Measurements from ENCODE around the gene PRPF19. TPM values are rescaled to one million over a fixed set of nuclear protein-coding genes. Genes with fewer than 3 reads are reported as not detected.

The PRPF19 gene
- total and polyA plus RNA-seq, 7 donors, result 37.1 to 92.3 (median 41.2) TPM

- Histone ChIP-seq H3K4me1 (no peaks in the 10 kb centered on the region), H3K9me3 (no peaks in the 10 kb centered on the region), H3K27ac (no peak overlapping the region), H3K4me3 (no peak overlapping the region), H3K36me3 (peaks cover 6 to 58% (median 18%) of the 10 kb centered on the region in 4 donors), H3K27me3 (no peaks in the 10 kb centered on the region)
- DNase-seq, result no peak
- no peak for TF ChIP-seq EP300 (IDR thresholded peaks at IDR 0.05)
- no peak for TF ChIP-seq POLR2A (IDR thresholded peaks at IDR 0.05)
- TF ChIP-seq CTCF (IDR thresholded peaks at IDR 0.05), result no peak
- TF ChIP-seq POLR2AphosphoS5 (IDR thresholded peaks at IDR 0.05), result no peak
- intact Hi-C loops (cut with DNase I), result no loop called here
- 46 to 59% methylated on average over 5 of the region's 5 CpGs for WGBS, 2 donors
Observed at GRCh38 chr11:60890696-60891095, 15.7 kb downstream of the PRPF19 start.

- intact Hi-C loops (cut with DNase I), result no loop called here
- H3K9me3 ChIP-seq, result no peaks in the 10 kb centered on the region
- no peaks in the 10 kb centered on the region for H3K27me3 ChIP-seq
- no peaks in the 10 kb centered on the region for H3K4me1 ChIP-seq
- WGBS, 2 donors, result 51 to 55% methylated on average over 6 of the region's 6 CpGs
- no peak for TF ChIP-seq EP300 (IDR thresholded peaks at IDR 0.05)
- TF ChIP-seq CTCF (IDR thresholded peaks at IDR 0.05), result no peak
- no peak for TF ChIP-seq POLR2AphosphoS5 (IDR thresholded peaks at IDR 0.05)
- TF ChIP-seq POLR2A (IDR thresholded peaks at IDR 0.05), result no peak
- H3K4me3 ChIP-seq, result no peak overlapping the region
- H3K36me3 ChIP-seq, result peaks cover 3 to 50% (median 10%) of the 10 kb centered on the region in 4 donors
- no peak for DNase-seq
- H3K27ac ChIP-seq, result no peak overlapping the region
Observed at GRCh38 chr11:60889869-60890311, 16.5 kb downstream of the PRPF19 start.

- H3K4me3 ChIP-seq, result no peak overlapping the region
- no peaks in the 10 kb centered on the region for H3K27me3 ChIP-seq
- intact Hi-C loops (cut with DNase I), result no loop called here
- peaks cover 0 to 28% (median 4%) of the 10 kb centered on the region in 4 donors for H3K36me3 ChIP-seq
- TF ChIP-seq EP300 (IDR thresholded peaks at IDR 0.05), result no peak
- TF ChIP-seq CTCF (IDR thresholded peaks at IDR 0.05), result peak in 2 of 4 experiments; percentile 27 to 28
- no peak for DNase-seq
- no peaks in the 10 kb centered on the region for H3K4me1 ChIP-seq
- H3K27ac ChIP-seq, result no peak overlapping the region
- whole genome bisulfite sequencing, 2 donors, result 38 to 61% methylated on average over 5 of the region's 5 CpGs
- no peaks in the 10 kb centered on the region for H3K9me3 ChIP-seq
Observed at GRCh38 chr11:60887556-60887955, 18.8 kb downstream of the PRPF19 start.

GRCh38 chr11:60880643-60881282 is 25.6 kb downstream of the PRPF19 start:
- DNase-seq, result no peak
- Histone ChIP-seq H3K27me3 (no peaks in the 10 kb centered on the region), H3K36me3 (peaks cover 0 to 27% (median 9%) of the 10 kb centered on the region in 4 donors), H3K4me3 (no peak overlapping the region), H3K27ac (no peak overlapping the region), H3K4me1 (no peaks in the 10 kb centered on the region), H3K9me3 (no peaks in the 10 kb centered on the region)
- TF ChIP-seq CTCF (IDR thresholded peaks at IDR 0.05) (no peak), POLR2A (IDR thresholded peaks at IDR 0.05) (no peak), EP300 (IDR thresholded peaks at IDR 0.05) (no peak), POLR2AphosphoS5 (IDR thresholded peaks at IDR 0.05) (no peak)
- intact Hi-C loops (cut with DNase I), result no loop called here
- WGBS, 2 donors, result 76 to 82% methylated on average over 8 of the region's 8 CpGs
